HG03521 (cell line): ENCODE results near the gene EFEMP1.
"Not testable (repeated sequence)": the region's sequence is repeated elsewhere in the genome, so short reads cannot be mapped to it uniquely, and the experiment has no call there.

Source experiments
- ATAC-seq: cut with Tn5 transposase; IDR thresholded peaks from one replicate; pipeline ENCODE4 v1.9.1; 2021; ENCODE audit warnings: mild to moderate bottlenecking, moderate library complexity; ENCODE audit not compliant: unreplicated experiment

Gene EFEMP1

GRCh38 chr2:55869637-55870325 lies 53.8 kb downstream of the EFEMP1 start:
- ATAC-seq: no peak

DNA sequence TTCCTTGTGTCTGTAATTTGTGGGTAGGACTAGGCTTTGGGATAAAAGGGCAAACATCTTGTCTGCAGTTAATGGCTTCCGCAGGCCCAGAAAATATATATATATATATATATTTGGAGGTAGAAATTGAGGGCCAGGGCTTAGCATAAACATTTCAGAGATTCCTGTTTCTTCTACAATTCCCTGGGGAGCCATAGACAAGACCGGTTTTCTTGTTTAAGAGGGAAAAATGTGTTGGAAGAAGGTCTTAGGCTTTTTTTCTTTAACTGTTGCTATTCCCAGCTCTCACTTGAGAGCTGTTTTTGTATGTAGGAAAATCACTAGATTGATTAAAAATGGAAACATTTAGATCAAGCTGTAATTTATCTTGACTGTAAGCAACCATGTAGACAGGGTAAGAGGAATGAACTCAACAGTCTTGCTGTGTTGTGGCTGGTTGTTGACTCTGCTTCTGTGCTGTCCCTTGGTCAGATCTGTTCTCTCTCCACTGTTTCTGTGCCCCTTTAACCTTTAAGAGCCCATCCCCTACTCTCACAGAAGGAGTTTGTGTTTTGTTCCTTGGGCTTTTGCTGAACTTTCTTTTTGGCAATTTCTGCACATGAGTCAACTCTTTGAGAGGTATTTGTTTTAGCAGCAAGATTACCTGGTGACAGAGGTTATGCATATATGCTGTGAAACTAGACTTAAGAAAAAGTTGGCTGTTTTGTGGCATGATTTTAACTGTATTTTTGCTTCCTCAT lies 58.3 kb downstream of the EFEMP1 start:
- ATAC-seq: no peak

DNA sequence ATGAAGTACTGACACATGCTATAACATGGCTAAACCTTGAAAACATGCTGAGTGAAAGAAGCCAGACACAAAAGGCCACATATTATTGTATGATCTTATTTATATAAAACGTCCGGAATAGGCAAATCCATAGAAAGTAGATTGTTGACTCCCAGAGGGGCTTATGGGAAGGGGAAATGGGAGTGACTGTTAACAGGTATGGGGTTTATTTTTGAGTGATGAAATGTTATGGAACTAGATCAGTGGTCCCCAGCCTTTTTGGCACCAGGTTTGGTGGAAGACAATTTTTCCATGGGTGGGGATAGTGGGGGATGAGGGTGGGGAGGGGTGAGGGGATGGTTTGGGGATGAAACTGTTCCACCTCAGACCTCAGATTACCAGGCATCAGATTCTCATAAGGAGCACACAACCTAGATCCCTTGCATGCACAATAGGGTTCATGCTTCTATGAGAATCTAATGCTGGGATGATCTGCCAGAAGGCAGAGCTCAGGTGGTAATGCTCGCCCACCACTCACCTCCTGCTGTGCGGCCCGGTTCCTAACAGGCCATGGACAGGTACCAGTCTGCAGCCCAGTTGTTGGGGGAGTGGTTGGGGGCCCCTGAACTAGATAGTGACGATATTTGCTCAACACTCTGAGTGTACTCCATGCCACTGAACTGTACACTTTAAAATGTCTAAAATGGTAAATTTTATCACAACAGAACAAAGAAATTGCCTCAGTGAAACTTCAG lies 59.1 kb downstream of the EFEMP1 start:
- no peak for ATAC-seq

DNA sequence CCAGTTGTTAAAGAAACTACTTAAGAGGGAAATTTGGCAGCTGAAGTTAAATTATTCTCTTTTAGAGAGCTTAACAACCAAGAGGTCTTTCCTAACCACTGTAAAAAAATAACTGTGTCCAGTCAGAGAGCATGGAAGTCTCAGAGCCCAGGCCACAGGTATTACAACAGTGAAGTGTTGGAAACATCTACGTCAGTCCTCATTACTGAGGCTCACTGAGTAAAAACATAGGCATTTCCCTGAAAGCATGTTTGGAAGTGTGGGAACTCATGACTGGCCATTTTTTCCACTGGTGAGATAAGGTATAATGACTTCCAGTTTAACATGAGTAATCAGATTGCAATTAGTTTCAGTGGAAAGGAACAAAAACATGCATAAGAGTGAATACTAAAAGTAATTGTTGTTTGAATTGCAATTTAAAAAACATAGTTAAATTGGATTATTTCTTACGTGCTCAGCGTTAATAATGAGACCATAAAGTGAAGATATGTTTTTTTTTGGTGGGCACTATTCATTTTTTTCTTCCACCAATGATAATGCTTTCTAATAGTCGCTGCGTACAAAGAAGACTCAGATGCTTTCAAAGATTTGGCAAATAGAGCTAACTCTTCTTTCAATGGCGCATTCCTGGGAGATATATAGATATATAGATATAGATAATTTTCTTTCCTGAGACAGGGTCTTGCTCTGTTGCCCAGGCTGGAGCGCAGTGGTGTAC lies 60.8 kb downstream of the EFEMP1 start:
- no peak for ATAC-seq

DNA sequence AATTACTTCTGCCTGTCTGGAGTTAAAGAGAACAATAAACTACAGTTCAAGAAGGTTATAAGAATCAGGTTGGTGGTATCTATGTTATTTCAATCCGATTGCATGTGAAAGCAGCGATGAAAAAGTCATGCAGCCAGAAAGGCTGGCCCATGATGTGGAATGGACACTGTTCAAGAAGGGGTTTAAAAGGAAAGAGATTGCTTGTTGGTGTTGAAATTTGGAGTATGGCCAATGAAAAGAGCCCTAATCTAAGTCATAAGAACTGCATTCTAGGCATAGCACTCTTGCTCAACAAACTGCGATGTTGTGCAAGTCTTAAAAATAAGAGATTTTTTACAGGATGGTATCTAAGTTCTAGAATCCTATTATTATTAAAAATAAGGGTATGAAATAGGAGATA lies 61.3 kb downstream of the EFEMP1 start:
- ATAC-seq: no peak

DNA sequence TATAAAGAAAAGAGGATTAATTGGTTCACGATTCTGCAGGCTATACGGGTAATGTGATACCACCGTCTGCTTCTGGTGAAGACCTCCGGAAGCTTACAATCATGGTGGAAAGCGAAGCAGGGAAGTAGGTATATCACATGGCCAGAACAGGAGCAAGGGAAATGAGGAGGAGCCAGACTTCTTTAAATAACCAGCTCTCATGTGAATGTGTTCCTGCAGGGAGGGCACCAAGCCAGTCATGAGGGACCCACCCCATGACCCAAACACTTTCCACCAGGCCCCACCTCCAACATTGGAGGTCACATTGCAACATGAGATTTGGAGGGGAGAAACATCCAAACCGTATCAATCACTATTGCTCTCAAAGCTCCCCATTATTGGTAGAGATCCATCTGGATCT lies 61.8 kb downstream of the EFEMP1 start:
- ATAC-seq: no peak

- ATAC-seq: no peak
Observed at GRCh38 chr2:55860832-55861231, 62.8 kb downstream of the EFEMP1 start.

DNA sequence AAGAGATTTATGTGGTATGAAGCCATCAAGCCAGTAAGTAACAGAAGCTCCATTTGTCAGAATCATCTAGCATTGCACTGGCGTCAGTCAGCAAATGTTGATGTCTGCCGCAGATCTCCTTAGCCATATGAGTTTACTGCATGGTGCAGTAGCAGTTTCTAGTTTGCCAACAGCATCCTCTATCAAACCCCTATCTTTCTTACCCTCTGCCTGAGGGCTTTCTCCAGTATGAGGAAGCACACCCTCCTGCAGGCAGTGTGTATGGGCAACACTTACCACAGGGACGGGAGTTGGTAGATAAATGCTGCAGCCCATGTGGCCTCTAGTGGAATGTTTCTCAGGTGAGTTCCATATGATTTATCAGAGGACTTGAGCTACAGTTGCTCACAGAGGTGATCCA lies 63.7 kb downstream of the EFEMP1 start:
- no peak for ATAC-seq

- ATAC-seq: no peak
Observed at GRCh38 chr2:55857766-55858165, 65.8 kb downstream of the EFEMP1 start.

DNA sequence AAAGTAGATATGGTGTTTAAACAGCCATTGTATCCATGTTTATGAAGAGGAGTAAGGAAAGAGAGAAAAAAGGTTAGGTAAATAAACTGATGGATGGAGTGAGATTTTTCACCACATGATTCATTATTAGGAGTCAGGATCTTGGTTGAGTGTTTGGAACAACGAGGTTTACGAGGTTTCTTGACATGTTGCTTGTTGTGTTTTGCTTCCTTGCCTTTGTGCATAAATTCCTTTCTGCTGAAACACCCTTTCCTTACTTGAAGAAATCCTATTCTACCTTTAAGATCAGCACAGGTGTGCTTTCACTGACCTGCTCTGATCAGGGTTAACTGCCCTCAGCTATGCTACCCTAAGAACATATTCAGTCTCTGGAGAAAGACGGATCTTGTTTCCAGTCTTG lies 66.6 kb downstream of the EFEMP1 start:
- no peak for ATAC-seq

DNA sequence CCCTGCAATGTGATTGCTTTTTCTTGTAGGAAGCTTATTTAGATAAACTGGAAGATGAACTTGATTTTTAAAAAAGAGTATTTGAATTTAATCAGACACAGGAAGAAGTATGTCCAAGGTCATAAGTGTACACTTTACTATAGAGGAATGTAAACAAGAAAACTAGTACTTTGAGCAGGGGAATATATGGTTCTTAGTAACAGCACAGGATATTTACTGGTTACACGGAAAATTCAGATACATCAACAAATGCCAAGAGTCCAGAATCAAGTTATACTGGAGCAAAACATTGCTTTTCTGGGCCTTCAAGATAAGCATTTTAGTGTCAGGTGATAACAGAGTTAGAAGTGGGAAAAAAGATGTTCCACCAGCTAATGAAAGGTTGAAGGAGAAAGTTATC lies 75.5 kb downstream of the EFEMP1 start:
- no peak for ATAC-seq

DNA sequence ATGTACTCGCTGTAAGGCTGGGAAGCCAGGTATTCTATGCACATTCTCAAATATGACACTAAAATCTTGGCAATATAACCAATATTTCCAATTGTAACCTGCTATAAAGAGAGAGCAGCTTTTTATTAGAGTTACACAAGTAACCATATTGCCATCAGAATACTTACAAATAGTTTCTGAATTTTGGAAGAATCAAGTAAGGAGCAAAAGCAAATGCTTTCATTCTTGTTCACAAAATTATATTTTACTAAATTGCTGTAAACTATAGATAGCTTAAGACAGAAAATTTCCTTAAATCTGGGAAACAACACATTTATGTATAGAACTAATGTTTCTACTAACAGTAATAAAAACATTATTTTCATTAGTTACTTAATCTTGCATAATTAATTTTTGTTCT lies 77.2 kb downstream of the EFEMP1 start:
- ATAC-seq: no peak

- no peak for ATAC-seq
Observed at GRCh38 chr2:55844986-55845385, 78.6 kb downstream of the EFEMP1 start.

DNA sequence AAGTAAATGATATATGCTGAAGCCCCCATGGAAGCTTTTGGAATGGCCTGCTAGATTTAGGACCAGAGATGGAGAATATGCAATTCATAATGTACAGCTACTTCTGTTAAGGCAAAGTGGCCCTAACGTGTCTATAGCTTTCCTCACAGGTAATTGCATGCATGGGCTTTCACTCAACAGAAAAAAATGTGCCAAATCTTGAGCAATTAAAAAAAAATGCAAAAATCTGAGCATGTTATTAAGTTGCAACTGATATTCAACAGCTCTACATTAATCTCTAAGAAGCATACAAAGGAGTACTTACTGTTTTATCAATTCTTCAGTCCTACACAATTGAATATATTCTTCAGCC lies 79.6 kb downstream of the EFEMP1 start:
- ATAC-seq: no peak

DNA sequence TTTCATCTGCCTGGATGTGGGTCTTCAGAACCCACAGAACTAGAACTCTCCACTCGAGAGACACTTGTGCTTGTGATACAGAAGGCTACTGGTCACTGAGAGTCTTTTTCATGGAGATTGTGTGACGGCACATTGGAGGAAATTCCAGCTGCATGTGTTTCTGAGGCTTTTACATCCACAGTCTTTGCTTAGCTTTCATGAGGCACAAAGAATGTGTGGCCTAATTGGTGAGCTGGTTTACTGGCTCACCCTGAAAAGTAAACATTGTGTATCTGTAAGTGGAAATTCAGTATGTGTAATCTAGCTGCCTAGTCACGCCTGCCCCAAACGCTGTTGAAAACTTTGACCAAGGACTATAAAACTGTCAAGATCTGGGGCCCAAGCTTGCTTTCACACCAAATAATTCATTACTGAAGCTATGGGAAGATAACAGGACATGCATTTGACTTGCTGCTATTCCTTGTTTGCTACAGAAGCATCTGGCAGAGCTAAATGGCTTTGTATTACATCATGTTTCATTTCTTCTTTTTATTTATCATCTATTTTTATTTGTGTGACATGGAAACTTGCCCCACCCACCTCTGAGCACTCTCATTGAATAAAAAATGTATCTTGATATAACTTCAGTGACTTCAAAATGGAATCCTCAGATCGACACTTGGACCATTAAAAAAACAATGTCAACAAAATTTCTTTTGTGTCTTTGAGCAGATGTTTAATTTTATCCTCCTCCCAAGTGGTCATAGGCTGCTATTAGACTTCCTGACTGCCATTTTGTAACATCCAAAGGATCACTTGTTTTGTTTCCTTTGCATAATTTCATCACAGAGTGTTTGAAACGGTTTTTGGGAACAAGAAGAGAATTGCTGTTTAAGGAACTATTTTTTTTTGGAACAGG lies 80.2 kb downstream of the EFEMP1 start:
- no peak for ATAC-seq

DNA sequence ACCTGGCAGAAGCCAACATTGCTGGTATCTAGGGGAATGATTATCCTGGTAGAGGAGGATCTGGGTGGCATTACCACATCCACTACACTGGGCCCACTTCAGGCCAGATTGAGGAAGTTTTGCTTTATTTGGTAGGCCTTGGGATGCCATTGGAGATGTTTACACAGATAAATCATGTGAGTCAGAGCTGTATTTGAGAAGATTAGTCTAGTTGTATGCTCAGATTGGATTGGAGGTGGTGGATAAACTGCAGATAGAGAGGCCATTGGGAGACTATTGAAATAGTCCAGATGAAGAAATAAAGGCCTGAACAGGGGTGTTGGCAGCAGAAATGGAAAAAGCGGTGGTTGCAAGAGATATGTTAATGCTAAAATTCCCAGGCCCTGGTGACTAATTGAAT lies 81.5 kb downstream of the EFEMP1 start:
- no peak for ATAC-seq

- ATAC-seq: no peak
Observed at GRCh38 chr2:55840460-55840859, 83.1 kb downstream of the EFEMP1 start.

GRCh38 chr2:55839182-55839819 lies 84.3 kb downstream of the EFEMP1 start:
- ATAC-seq: no peak

GRCh38 chr2:55838653-55839052 lies 84.9 kb downstream of the EFEMP1 start:
- ATAC-seq: no peak

- ATAC-seq: not testable (repeated sequence)
Observed at GRCh38 chr2:55838117-55838516, 85.5 kb downstream of the EFEMP1 start.
